ENCODE results near the gene IER3. TPM values are rescaled to one million over a fixed set of nuclear protein-coding genes. Genes with fewer than 3 reads are reported as not detected.

The IER3 gene
- total RNA-seq, 4 donors from 2014 or later: 0.24 to 2.0 (median 1.4) TPM

GRCh38 chr6:30703011-30703410 lies 41.3 kb downstream of the IER3 start:
- no peaks in the 10 kb centered on the region for H3K9me3 ChIP-seq
- peaks cover 0 to 50% of the 10 kb centered on the region in 2 donors for H3K36me3 ChIP-seq
- no peaks in the 10 kb centered on the region for H3K27me3 ChIP-seq
- H3K4me1 ChIP-seq: peaks cover 7 to 10% of the 10 kb centered on the region in 2 donors
- intact Hi-C loops (cut with DNase I; ENCODE audit: low total_unique reads): no loop called here
- DNase-seq: no peak
- ATAC-seq: no peak
- TF ChIP-seq POLR2A (IDR thresholded peaks at IDR 0.05) (no peak), CTCF (IDR thresholded peaks at IDR 0.05 in 4 of 5, conservative IDR thresholded peaks at IDR 0.05 in 1 of 5) (no peak)
- H3K4me3 ChIP-seq: no peak overlapping the region
- H3K27ac ChIP-seq: no peak overlapping the region
- in situ Hi-C loops (cut with MboI; ENCODE audit: low sequenced_read_pairs in 4 of 4): no loop called here

- no peak overlapping the region for H3K4me3 ChIP-seq
- TF ChIP-seq CTCF (IDR thresholded peaks at IDR 0.05 in 4 of 5, conservative IDR thresholded peaks at IDR 0.05 in 1 of 5): no peak
- no peak for TF ChIP-seq POLR2A (IDR thresholded peaks at IDR 0.05)
- DNase-seq (no peak), ATAC-seq (no peak)
- H3K27me3 ChIP-seq: no peaks in the 10 kb centered on the region
- intact Hi-C loops (cut with DNase I; ENCODE audit: low total_unique reads): loop anchor here (2.0 kb wide), 1 partner anchor 14 kb away; no protein-coding TSS in a partner anchor
- in situ Hi-C loops (cut with MboI; ENCODE audit: low sequenced_read_pairs in 4 of 4): no loop called here
- H3K36me3 ChIP-seq: peaks cover 0 to 36% of the 10 kb centered on the region in 2 donors
- no peak overlapping the region for H3K27ac ChIP-seq
- H3K9me3 ChIP-seq: no peaks in the 10 kb centered on the region
- peaks cover 3 to 12% of the 10 kb centered on the region in 2 donors for H3K4me1 ChIP-seq
Measured at GRCh38 chr6:30700340-30700739, 44.0 kb downstream of the IER3 start.

- Histone ChIP-seq H3K9me3 (no peaks in the 10 kb centered on the region), H3K27ac (no peak overlapping the region), H3K4me1 (peaks cover 0 to 8% of the 10 kb centered on the region in 2 donors), H3K4me3 (no peak overlapping the region), H3K36me3 (peaks cover 0 to 14% of the 10 kb centered on the region in 2 donors), H3K27me3 (no peaks in the 10 kb centered on the region)
- ATAC-seq (no peak), DNase-seq (no peak)
- TF ChIP-seq CTCF (IDR thresholded peaks at IDR 0.05 in 4 of 5, conservative IDR thresholded peaks at IDR 0.05 in 1 of 5) (no peak), POLR2A (IDR thresholded peaks at IDR 0.05) (no peak)
- in situ Hi-C loops (cut with MboI; ENCODE audit: low sequenced_read_pairs in 4 of 4) (no loop called here), intact Hi-C loops (cut with DNase I; ENCODE audit: low total_unique reads) (no loop called here)
Measured at GRCh38 chr6:30696432-30696831, 47.9 kb downstream of the IER3 start.

Other genes starting within 250 kb of the IER3 start
- 10 to 100 TPM; 13.2 to 16.0 (median 14.9) TPM for gene GNL1, start 188.1 kb downstream of the IER3 start, total RNA-seq
- gene PRR3, start 187.3 kb downstream of the IER3 start, total RNA-seq: 1 to 10 TPM in 3 of 4 donors, under 1 TPM in 1; 0.75 to 1.6 (median 1.3) TPM
- 100 to 1,000 TPM in 3 of 4 donors, 10 to 100 TPM in 1; 55.8 to 122 (median 111) TPM for gene ABCF1, start 173.1 kb downstream of the IER3 start, total RNA-seq
- 10 to 100 TPM; 24.1 to 31.5 (median 27.0) TPM for gene PPP1R10, start 127.3 kb downstream of the IER3 start, total RNA-seq
- 100 to 1,000 TPM; 155 to 211 (median 167) TPM for gene MRPS18B, start 126.7 kb downstream of the IER3 start, total RNA-seq
- 1 to 10 TPM in 2 of 4 donors, under 1 TPM in 2; 0.73 to 7.8 (median 1.7) TPM for gene ATAT1, start 117.7 kb downstream of the IER3 start, total RNA-seq
- 10 to 100 TPM; 11.2 to 24.9 (median 19.8) TPM for gene C6orf136, start 97.4 kb downstream of the IER3 start, total RNA-seq
- gene DHX16, start 71.5 kb downstream of the IER3 start, total RNA-seq: 10 to 100 TPM; 39.1 to 74.8 (median 49.4) TPM
- gene PPP1R18, start 57.9 kb downstream of the IER3 start, total RNA-seq: 10 to 100 TPM in 3 of 4 donors, 1 to 10 TPM in 1; 4.4 to 16.9 (median 12.4) TPM
- 1 to 10 TPM in 3 of 4 donors, under 1 TPM in 1; 0.32 to 2.0 (median 1.4) TPM for gene NRM, start 53.6 kb downstream of the IER3 start, total RNA-seq
- gene MDC1, start 27.3 kb downstream of the IER3 start, total RNA-seq: 1 to 10 TPM; 3.6 to 8.9 (median 6.2) TPM
- 100 to 1,000 TPM in 3 of 4 donors, 10 to 100 TPM in 1; 79.7 to 294 (median 193) TPM for gene TUBB, start 24.2 kb downstream of the IER3 start, total RNA-seq
- gene FLOT1, start 1.9 kb downstream of the IER3 start, total RNA-seq: 100 to 1,000 TPM in 3 of 4 donors, 10 to 100 TPM in 1; 96.9 to 127 (median 117) TPM
- gene DDR1, start 140.0 kb upstream of the IER3 start, total RNA-seq: 10 to 100 TPM; 20.0 to 62.2 (median 59.3) TPM
- gene GTF2H4, start 163.7 kb upstream of the IER3 start, total RNA-seq: 10 to 100 TPM in 1 of 4 donors, 1 to 10 TPM in 3; 5.7 to 20.7 (median 7.5) TPM
- 10 to 100 TPM; 16.0 to 38.5 (median 19.3) TPM for gene VARS2, start 169.7 kb upstream of the IER3 start, total RNA-seq
- not detected for gene SFTA2, start 187.6 kb upstream of the IER3 start, total RNA-seq
- not detected for gene MUCL3, start 196.4 kb upstream of the IER3 start, total RNA-seq
- not detected for gene MUC21, start 239.2 kb upstream of the IER3 start, total RNA-seq

All from gastrocnemius medialis (tissue), 4 donors.